PC-9 (cell line): ENCODE measurements around the gene SH3PXD2A. TPM values are rescaled to one million over a fixed set of nuclear protein-coding genes. Genes with fewer than 3 reads are reported as not detected.

Experiments
- BruUV-seq: library from RNA; stranded (reverse); fragments of 400-500 nt; replicated peaks from 2 replicates; lab custom pipeline; 2021; lab: Mats Ljungman, UMichigan
- CTCF ChIA-PET: fragments of 300-600 bp; sonication (Branson Sonifier 250); formaldehyde crosslinking; loops from one replicate; lab custom pipeline; 2022; ENCODE audit warnings: antibody characterized with exemption; lab: Charles Lee
- POLR2A ChIA-PET: fragments of 300-600 bp; sonication (Branson Sonifier 250); formaldehyde crosslinking; loops from one replicate; lab custom pipeline; 2022; ENCODE audit warnings: antibody characterized with exemption; ENCODE audit not compliant: unreplicated experiment; lab: Charles Lee
- DNase-seq, 2 experiments: peaks; one replicate each; pipeline versions ENCODE4 v3.0.0 to v3.0.0-alpha.2; 2015 to 2022; ENCODE audit warnings: mixed read lengths in 1 of 2
- H2AFZ ChIP-seq: fragments of 200-600 bp; sonication (generic); 2 replicates; pipeline ENCODE4 v1.8.1; 2017; ENCODE audit warnings: antibody characterized with exemption
- H3F3A ChIP-seq: fragments of 200-600 bp; sonication (generic); 2 replicates; pipeline ENCODE4 v1.8.1; 2017; ENCODE audit warnings: antibody characterized with exemption, mild to moderate bottlenecking, low read depth; ENCODE audit not compliant: insufficient read depth
- H3K27ac ChIP-seq: fragments of 200-600 bp; sonication (generic); 2 replicates; pipeline ENCODE4 v1.6.1; 2016; ENCODE audit warnings: mixed run types
- H3K27me3 ChIP-seq: fragments of 200-600 bp; sonication (generic); 2 replicates; pipeline ENCODE4 v1.6.1; 2016; ENCODE audit warnings: low read depth, mixed run types; ENCODE audit not compliant: insufficient read depth
- H3K36me3 ChIP-seq: fragments of 200-600 bp; sonication (generic); 2 replicates; pipeline ENCODE4 v1.6.1; 2016; ENCODE audit warnings: low read depth, mixed run types
- H3K4me1 ChIP-seq: fragments of 200-600 bp; sonication (generic); replicated peaks from 2 replicates; pipeline ENCODE4 v1.6.1; 2016; ENCODE audit warnings: mixed run types; ENCODE audit not compliant: insufficient read depth
- H3K4me2 ChIP-seq: fragments of 200-600 bp; sonication (generic); 2 replicates; pipeline ENCODE4 v1.6.1; 2017; ENCODE audit warnings: mixed run types
- H3K4me3 ChIP-seq: fragments of 200-600 bp; sonication (generic); 2 replicates; pipeline ENCODE4 v1.6.1; 2016; ENCODE audit warnings: mixed run types
- H3K79me2 ChIP-seq: fragments of 200-600 bp; sonication (generic); 2 replicates; pipeline ENCODE4 v1.6.1; 2017; ENCODE audit warnings: low read depth, mixed run types
- H3K9me2 ChIP-seq: fragments of 200-600 bp; sonication (generic); 2 replicates; pipeline ENCODE4 v1.8.1; 2017; ENCODE audit warnings: mild to moderate bottlenecking; ENCODE audit not compliant: insufficient read depth
- H3K9me3 ChIP-seq: fragments of 200-600 bp; sonication (generic); 2 replicates; pipeline ENCODE4 v1.8.1; 2016; ENCODE audit warnings: low read depth; ENCODE audit not compliant: insufficient read depth
- H4K20me1 ChIP-seq: fragments of 200-600 bp; sonication (generic); 2 replicates; pipeline ENCODE4 v1.8.1; 2017; ENCODE audit not compliant: insufficient read depth
- EZH2 ChIP-seq: fragments of 200-600 bp; sonication (generic); IDR thresholded peaks from 2 replicates; pipeline ENCODE4 v1.8.0; 2017; ENCODE audit warnings: antibody characterized with exemption, low read depth
- intact Hi-C: fragments of 100-400 bp; cut with micrococcal nuclease; formaldehyde crosslinking; loops from one replicate; pipeline ENCODE4 v1.10.0; 2022; ENCODE audit not compliant: unreplicated experiment
- total RNA-seq: library from RNA; stranded (reverse); gene quantifications from 2 replicates; pipeline ENCODE4 v1.2.3, GENCODE V29; 2021
- TF ChIP-seq, protein P1 (sequence below): fragments of 200-600 bp; sonication (generic); conservative IDR thresholded peaks from 2 replicates; pipeline ENCODE4 v1.6.1; 2017; ENCODE audit warnings: mixed run types, antibody characterized with exemption, mild to moderate bottlenecking, moderate library complexity

Gene SH3PXD2A
- total RNA-seq, 1 experiment from 2014 or later = 12.5 TPM

DNA sequence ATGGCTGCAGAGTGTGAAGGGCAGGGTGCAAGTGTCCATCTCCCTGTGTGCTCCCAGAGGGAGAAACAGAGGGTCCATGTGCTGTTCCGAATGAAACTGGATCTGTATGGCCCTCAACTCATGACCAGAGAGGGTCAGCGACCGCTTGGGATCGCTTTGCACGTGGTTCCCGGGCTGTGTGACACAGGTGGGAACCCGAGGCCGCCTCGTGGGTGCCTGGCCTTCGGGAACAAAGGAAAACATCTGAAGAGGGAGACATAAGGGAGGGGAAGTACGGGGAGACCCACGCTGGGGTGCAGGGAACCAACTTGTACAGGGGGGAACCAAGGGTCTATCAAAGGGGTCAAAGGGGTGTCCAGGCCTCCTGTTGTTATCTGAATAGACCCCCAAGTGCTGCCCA lies 57.5 kb downstream of the SH3PXD2A start:
- no peaks in the 10 kb centered on the region for H3K9me2 ChIP-seq
- H3K4me2 ChIP-seq = no peak overlapping the region
- no peak for DNase-seq
- intact Hi-C loops = no loop called here
- TF ChIP-seq EZH2 = no peak
- TF ChIP-seq, protein P1, sequence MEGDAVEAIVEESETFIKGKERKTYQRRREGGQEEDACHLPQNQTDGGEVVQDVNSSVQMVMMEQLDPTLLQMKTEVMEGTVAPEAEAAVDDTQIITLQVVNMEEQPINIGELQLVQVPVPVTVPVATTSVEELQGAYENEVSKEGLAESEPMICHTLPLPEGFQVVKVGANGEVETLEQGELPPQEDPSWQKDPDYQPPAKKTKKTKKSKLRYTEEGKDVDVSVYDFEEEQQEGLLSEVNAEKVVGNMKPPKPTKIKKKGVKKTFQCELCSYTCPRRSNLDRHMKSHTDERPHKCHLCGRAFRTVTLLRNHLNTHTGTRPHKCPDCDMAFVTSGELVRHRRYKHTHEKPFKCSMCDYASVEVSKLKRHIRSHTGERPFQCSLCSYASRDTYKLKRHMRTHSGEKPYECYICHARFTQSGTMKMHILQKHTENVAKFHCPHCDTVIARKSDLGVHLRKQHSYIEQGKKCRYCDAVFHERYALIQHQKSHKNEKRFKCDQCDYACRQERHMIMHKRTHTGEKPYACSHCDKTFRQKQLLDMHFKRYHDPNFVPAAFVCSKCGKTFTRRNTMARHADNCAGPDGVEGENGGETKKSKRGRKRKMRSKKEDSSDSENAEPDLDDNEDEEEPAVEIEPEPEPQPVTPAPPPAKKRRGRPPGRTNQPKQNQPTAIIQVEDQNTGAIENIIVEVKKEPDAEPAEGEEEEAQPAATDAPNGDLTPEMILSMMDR = no peak
- H3K79me2 ChIP-seq = no peaks in the 10 kb centered on the region
- no peak overlapping the region for H2AFZ ChIP-seq
- no peaks in the 10 kb centered on the region for H3K36me3 ChIP-seq
- no peaks in the 10 kb centered on the region for H3K9me3 ChIP-seq
- ChIA-PET CTCF (no interaction called here), POLR2A (no interaction called here)
- H3F3A ChIP-seq = peaks cover 9% of the 10 kb centered on the region
- H3K27me3 ChIP-seq = no peaks in the 10 kb centered on the region
- no peak overlapping the region for H3K4me3 ChIP-seq
- no TSS peak for BruUV-seq
- H3K4me1 ChIP-seq = peaks cover 59% of the 10 kb centered on the region
- no peaks in the 10 kb centered on the region for H4K20me1 ChIP-seq
- no peak overlapping the region for H3K27ac ChIP-seq

DNA sequence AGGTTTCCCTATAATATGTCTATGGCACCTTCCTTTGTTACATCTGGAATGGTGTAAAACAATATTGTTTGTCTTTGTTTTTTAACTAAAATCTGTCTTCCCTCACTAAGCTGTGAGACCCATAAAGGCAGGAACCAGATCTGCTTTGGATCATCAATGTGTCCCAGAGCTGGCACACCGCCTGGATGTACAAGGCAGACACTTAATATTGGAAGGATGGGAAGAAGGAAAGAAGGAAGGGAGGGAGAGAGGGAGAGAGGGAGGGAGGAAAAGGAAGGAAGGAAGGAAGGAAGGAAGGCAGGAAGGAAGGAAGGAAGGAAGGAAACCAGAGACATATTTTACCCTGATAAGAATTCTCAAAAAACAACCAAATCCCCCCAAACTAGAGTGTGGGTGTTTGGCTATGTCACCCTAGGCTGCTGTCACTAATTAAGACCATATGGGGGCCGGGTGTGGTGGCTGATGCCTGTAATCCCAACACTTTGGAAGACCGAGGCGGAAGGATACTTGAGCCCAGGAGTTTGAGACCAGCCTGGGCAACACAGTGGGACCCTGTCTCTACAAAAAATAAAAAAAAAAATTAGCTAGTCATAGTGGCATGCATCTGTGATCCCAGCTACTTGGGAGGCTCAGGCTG lies 59.6 kb downstream of the SH3PXD2A start:
- Histone ChIP-seq H3K79me2 (no peaks in the 10 kb centered on the region), H2AFZ (no peak overlapping the region), H3K9me3 (no peaks in the 10 kb centered on the region), H3F3A (peaks cover 6% of the 10 kb centered on the region), H3K36me3 (no peaks in the 10 kb centered on the region), H3K27me3 (no peaks in the 10 kb centered on the region), H3K4me2 (no peak overlapping the region), H4K20me1 (no peaks in the 10 kb centered on the region), H3K4me3 (no peak overlapping the region), H3K4me1 (peaks cover 44% of the 10 kb centered on the region), H3K9me2 (no peaks in the 10 kb centered on the region), H3K27ac (no peak overlapping the region)
- TF ChIP-seq, protein P1 = no peak
- intact Hi-C loops = no loop called here
- POLR2A ChIA-PET = no interaction called here
- no TSS peak for BruUV-seq
- CTCF ChIA-PET = no interaction called here
- no peak for DNase-seq

DNA sequence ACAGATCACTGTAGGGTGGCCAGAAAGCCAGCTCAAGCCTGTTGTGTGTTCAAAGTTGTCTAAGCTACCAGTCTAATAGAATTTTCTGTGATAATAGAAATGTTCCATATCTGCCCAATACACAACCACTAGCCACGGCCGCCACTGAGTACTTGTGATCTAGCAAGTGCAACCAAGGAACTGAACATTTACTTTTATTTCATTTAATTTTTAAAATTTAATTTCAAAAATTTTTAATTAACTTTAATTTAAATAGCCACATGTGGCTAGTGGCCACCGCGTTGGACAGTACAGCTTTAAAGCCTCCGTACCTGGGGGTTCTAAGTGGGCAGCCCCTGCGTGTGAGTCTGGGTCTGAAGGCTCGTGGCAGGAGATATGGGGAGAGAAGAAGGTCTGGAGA lies 60.4 kb downstream of the SH3PXD2A start:
- H3K9me2 ChIP-seq = no peaks in the 10 kb centered on the region
- no peak overlapping the region for H3K4me3 ChIP-seq
- no peak overlapping the region for H2AFZ ChIP-seq
- H3F3A ChIP-seq = peaks cover 6% of the 10 kb centered on the region
- peaks cover 41% of the 10 kb centered on the region for H3K4me1 ChIP-seq
- BruUV-seq = no TSS peak
- H3K9me3 ChIP-seq = no peaks in the 10 kb centered on the region
- TF ChIP-seq EZH2 = no peak
- TF ChIP-seq, protein P1 = no peak
- H3K27me3 ChIP-seq = no peaks in the 10 kb centered on the region
- peak overlapping the region; percentile 49; the same call in 1 of the 2 replicates for H3K4me2 ChIP-seq
- no peaks in the 10 kb centered on the region for H3K36me3 ChIP-seq
- no peaks in the 10 kb centered on the region for H4K20me1 ChIP-seq
- intact Hi-C loops = no loop called here
- ChIA-PET CTCF (no interaction called here), POLR2A (no interaction called here)
- H3K79me2 ChIP-seq = no peaks in the 10 kb centered on the region
- DNase-seq = no peak
- H3K27ac ChIP-seq = peak overlapping the region; percentile 58
